Nephron (organoid): ENCODE data around the gene SHISA4.
A peak's percentile ranks its signal among the peaks of the same experiment; 100 is the strongest.

ENCODE experiments used
- H3K27ac Mint-ChIP-seq, 3 experiments: 2 replicates each; pipeline ENCODE4 v1.8.0; 2020; ENCODE audit warnings: mixed read lengths in 3 of 3, mild to moderate bottlenecking in 2 of 3, moderate library complexity in 1 of 3
- H3K27me3 Mint-ChIP-seq: 2 replicates; pipeline ENCODE4 v1.8.0; 2021; ENCODE audit warnings: low read depth, mild to moderate bottlenecking, moderate library complexity, mixed read lengths
- H3K36me3 Mint-ChIP-seq: 2 replicates; pipeline ENCODE4 v1.8.0; 2020; ENCODE audit warnings: low read depth, mixed read lengths
- H3K4me1 Mint-ChIP-seq: 2 replicates; pipeline ENCODE4 v1.8.0; 2020; ENCODE audit warnings: mixed read lengths
- H3K4me3 Mint-ChIP-seq, 3 experiments: 2 replicates each; pipeline ENCODE4 v1.8.0; 2020; ENCODE audit warnings: mild to moderate bottlenecking in 3 of 3, mixed read lengths in 3 of 3, moderate library complexity in 2 of 3
- H3K9me3 Mint-ChIP-seq: 2 replicates; pipeline ENCODE4 v1.8.0; 2020; ENCODE audit warnings: mixed read lengths
- TF ChIP-seq, protein P1 (sequence below), 3 experiments: fragments of 200-600 bp; sonication (generic); IDR thresholded peaks; one replicate each; pipeline ENCODE4 v1.5.0; 2021; ENCODE audit warnings: antibody characterized with exemption in 3 of 3; ENCODE audit not compliant: unreplicated experiment in 3 of 3

The SHISA4 gene

DNA sequence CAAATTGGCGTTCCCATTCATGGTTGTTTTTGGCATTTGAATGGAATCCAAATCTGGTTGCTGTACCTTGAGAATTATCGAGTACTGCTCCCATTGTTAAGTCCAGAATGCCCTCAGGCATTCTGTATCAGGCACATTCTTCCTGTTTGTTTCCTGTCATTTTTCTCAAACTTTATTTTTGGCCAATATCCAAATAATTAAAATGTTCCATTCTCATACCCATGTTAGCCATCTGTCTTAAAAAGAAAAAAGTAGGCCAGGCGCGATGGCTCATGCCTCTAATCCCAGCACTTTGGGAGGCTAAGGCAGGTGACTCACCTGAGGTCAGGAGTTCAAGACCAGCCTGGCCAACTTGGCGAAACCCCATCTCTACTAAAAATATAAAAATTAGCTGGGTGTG is 29.3 kb upstream of the SHISA4 start:
- TF ChIP-seq, protein P1, sequence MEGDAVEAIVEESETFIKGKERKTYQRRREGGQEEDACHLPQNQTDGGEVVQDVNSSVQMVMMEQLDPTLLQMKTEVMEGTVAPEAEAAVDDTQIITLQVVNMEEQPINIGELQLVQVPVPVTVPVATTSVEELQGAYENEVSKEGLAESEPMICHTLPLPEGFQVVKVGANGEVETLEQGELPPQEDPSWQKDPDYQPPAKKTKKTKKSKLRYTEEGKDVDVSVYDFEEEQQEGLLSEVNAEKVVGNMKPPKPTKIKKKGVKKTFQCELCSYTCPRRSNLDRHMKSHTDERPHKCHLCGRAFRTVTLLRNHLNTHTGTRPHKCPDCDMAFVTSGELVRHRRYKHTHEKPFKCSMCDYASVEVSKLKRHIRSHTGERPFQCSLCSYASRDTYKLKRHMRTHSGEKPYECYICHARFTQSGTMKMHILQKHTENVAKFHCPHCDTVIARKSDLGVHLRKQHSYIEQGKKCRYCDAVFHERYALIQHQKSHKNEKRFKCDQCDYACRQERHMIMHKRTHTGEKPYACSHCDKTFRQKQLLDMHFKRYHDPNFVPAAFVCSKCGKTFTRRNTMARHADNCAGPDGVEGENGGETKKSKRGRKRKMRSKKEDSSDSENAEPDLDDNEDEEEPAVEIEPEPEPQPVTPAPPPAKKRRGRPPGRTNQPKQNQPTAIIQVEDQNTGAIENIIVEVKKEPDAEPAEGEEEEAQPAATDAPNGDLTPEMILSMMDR (IDR thresholded peaks at IDR 0.05; ENCODE audit: unreplicated experiment in 3 of 3) = no peak
- H3K4me1 Mint-ChIP-seq = no peaks in the 10 kb centered on the region
- H3K27ac Mint-ChIP-seq = no peak overlapping the region
- H3K9me3 Mint-ChIP-seq = no peaks in the 10 kb centered on the region
- no peak overlapping the region for H3K4me3 Mint-ChIP-seq
- peaks cover 75% of the 10 kb centered on the region for H3K36me3 Mint-ChIP-seq
- H3K27me3 Mint-ChIP-seq = no peaks in the 10 kb centered on the region

DNA sequence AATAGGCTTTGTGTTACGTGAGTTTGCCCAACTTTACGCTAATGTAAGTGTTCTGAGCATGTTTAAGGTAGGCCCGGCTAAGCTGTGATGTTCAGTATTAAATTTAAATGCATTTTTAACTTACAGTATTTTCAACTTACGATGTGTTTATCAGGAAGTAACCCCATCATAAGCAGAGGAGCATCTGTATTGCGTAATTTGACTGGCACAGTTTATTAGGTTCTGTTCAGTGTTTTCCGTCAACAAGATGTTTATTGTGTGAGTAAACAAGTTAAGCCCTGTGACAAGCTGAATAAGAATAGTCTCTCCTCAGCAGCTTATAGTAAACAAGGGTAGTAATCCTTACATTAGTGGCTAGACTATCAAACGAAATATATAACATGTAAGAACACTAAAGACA is 27.2 kb upstream of the SHISA4 start:
- H3K27me3 Mint-ChIP-seq = no peaks in the 10 kb centered on the region
- H3K4me3 Mint-ChIP-seq = no peak overlapping the region
- TF ChIP-seq, protein P1 (IDR thresholded peaks at IDR 0.05; ENCODE audit: unreplicated experiment in 3 of 3) = no peak
- H3K9me3 Mint-ChIP-seq = no peaks in the 10 kb centered on the region
- H3K27ac Mint-ChIP-seq = no peak overlapping the region
- H3K36me3 Mint-ChIP-seq = peaks cover 63% of the 10 kb centered on the region
- no peaks in the 10 kb centered on the region for H3K4me1 Mint-ChIP-seq

DNA sequence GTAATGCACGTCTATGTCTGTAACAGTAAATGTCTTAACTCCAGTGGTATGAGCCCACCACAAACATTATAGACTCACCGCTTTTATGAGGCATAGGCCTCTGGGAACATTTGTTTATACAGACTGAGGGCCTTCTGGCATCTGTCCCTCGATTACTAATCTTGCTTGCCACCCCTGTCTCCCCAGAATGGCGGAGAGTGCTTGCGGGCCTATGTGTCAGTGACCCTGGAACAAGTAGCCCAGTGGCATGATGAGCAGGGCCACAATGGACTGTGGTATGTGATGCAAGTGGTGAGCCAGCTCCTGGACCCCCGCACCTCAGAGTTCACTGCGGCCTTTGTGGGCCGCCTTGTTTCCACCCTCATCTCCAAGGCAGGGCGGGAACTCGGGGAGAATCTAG is 18.3 kb upstream of the SHISA4 start:
- H3K9me3 Mint-ChIP-seq = no peaks in the 10 kb centered on the region
- no peak overlapping the region for H3K27ac Mint-ChIP-seq
- H3K4me1 Mint-ChIP-seq = no peaks in the 10 kb centered on the region
- TF ChIP-seq, protein P1 (IDR thresholded peaks at IDR 0.05; ENCODE audit: unreplicated experiment in 3 of 3) = no peak
- peaks cover 72% of the 10 kb centered on the region for H3K36me3 Mint-ChIP-seq
- no peak overlapping the region for H3K4me3 Mint-ChIP-seq
- no peaks in the 10 kb centered on the region for H3K27me3 Mint-ChIP-seq

DNA sequence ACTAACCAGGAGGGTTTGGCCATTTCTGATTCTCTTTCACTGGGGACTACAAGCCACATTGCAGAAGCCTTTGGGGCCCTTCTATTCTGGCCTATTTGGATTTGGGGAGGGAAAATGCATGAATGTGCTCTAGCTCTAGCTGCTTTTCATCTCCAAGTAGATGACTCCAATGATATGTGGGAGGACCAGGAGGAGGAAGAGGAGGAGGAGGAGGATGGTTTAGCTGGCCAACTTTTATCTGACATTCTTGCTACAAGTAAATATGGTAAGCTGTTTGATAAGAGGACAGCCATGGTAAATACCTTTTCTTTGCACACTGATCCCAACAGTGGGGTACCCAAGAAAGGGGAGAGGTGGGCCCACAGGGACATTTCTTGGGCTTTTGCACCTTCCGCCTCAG is 14.0 kb upstream of the SHISA4 start:
- H3K4me1 Mint-ChIP-seq = no peaks in the 10 kb centered on the region
- H3K27me3 Mint-ChIP-seq = no peaks in the 10 kb centered on the region
- H3K36me3 Mint-ChIP-seq = peaks cover 65% of the 10 kb centered on the region
- no peak overlapping the region for H3K4me3 Mint-ChIP-seq
- TF ChIP-seq, protein P1 (IDR thresholded peaks at IDR 0.05; ENCODE audit: unreplicated experiment in 3 of 3) = no peak
- no peaks in the 10 kb centered on the region for H3K9me3 Mint-ChIP-seq
- no peak overlapping the region for H3K27ac Mint-ChIP-seq

DNA sequence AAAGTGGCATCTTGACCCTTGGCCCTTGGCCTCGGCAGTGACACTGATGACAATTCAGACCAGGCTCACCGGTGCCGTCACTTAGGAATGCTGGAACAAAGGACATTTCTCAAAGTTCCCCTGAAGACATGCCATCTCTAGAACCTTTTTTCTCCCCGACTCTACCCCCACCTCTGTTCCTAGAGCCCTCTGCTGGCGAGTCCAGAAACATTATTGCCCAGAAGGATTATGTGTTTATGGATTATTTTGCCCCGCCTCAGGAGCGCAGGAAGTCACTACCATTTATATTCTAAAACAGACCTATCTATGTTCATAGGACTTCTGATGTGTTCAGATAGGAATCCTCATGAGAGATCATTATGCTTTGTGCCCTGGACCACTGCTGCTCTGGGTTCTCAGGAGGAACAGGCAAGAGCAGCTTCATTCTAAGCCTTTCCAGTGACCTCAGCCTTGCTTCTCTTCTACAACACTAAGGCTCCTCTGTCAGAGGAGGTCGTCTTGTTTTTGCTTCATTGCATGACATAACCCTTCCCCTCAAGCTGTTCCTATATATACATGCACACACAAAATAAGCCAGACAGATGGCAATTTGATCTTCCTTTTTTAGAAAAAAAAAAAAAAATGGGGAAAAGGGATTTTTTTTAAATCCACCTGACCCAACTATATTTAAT is 12.4 kb upstream of the SHISA4 start:
- Mint-ChIP-seq H3K9me3 (no peaks in the 10 kb centered on the region), H3K4me3 (no peak overlapping the region), H3K36me3 (peaks cover 49% of the 10 kb centered on the region), H3K27me3 (no peaks in the 10 kb centered on the region), H3K4me1 (peaks cover under 1% of the 10 kb centered on the region), H3K27ac (no peak overlapping the region)
- TF ChIP-seq, protein P1 (IDR thresholded peaks at IDR 0.05; ENCODE audit: unreplicated experiment in 3 of 3) = peak in 2 of 3 experiments; percentile 13 to 29

DNA sequence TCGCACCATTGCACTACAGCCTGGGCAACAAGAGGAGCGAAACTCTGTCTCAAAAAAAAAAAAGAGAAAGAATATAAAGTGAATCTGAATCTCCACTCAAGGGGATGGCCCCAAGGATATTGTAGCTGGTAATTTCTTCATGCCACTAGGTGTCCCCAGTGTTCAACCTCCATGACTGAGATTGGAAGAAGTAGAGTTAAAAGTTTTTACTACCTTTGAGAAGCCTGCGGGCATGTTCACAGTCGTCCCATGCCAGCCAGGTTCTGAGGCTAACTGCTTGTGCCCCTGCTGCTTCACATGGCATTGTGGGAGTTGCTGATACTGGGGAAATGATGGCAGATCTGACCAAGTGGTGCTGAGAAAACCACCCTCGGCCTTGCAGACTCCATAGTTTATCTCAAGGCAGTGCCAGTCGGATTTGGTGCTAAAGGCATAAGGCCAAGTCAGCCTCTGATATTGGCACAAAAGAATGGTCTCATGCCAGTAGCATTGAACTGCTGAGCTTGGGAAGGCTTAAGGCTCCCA is 10.8 kb upstream of the SHISA4 start:
- Mint-ChIP-seq H3K36me3 (peaks cover 33% of the 10 kb centered on the region), H3K27me3 (no peaks in the 10 kb centered on the region), H3K9me3 (no peaks in the 10 kb centered on the region), H3K27ac (peak overlapping the region in 1 of 3 experiments; percentile 60), H3K4me3 (no peak overlapping the region), H3K4me1 (peaks cover 11% of the 10 kb centered on the region)
- TF ChIP-seq, protein P1 (IDR thresholded peaks at IDR 0.05; ENCODE audit: unreplicated experiment in 3 of 3) = peak; percentile 64 to 71 (median 66)
